Activated CD4-positive, alpha-beta T cell treated with anti-CD3 and anti-CD28 coated beads for 36 hours (primary cell): ENCODE results near the gene NDUFAF2. TPM values are rescaled to one million over a fixed set of nuclear protein-coding genes. Genes with fewer than 3 reads are reported as not detected.
"Not testable (repeated sequence)": the region's sequence is repeated elsewhere in the genome, so short reads cannot be mapped to it uniquely, and the experiment has no call there.

Experiments used
- ATAC-seq: fragments of 200-7000 bp; cut with Tn5 transposase; one replicate; pipeline ENCODE4 v1.10.0; 2021; ENCODE audit warnings: mild to moderate bottlenecking, moderate library complexity
- CTCF ChIA-PET: fragments of 350-600 bp; sonication (Branson Sonifier 250); formaldehyde crosslinking; loops from one replicate; lab custom pipeline; 2021; ENCODE audit warnings: antibody characterized with exemption; lab: Charles Lee
- POLR2A ChIA-PET: fragments of 350-600 bp; sonication (Branson Sonifier 250); formaldehyde crosslinking; loops from one replicate; lab custom pipeline; 2021; ENCODE audit warnings: antibody characterized with exemption, inconsistent platforms; lab: Charles Lee
- DNase-seq: peaks from one replicate; pipeline ENCODE4 v3.0.0-alpha.2; 2020
- H3K27ac Mint-ChIP-seq: one replicate; pipeline ENCODE4 v1.8.0; 2021; ENCODE audit warnings: mixed read lengths
- H3K27me3 Mint-ChIP-seq: one replicate; pipeline ENCODE4 v1.8.0; 2021; ENCODE audit warnings: mixed read lengths
- H3K36me3 Mint-ChIP-seq: one replicate; pipeline ENCODE4 v1.8.0; 2021; ENCODE audit warnings: low read depth, mixed read lengths
- H3K4me1 Mint-ChIP-seq: one replicate; pipeline ENCODE4 v1.8.0; 2021; ENCODE audit warnings: mixed read lengths
- H3K4me3 Mint-ChIP-seq: one replicate; pipeline ENCODE4 v1.8.0; 2021; ENCODE audit warnings: mild to moderate bottlenecking, moderate library complexity, mixed read lengths
- H3K9me3 Mint-ChIP-seq: one replicate; pipeline ENCODE4 v1.8.0; 2021; ENCODE audit warnings: low read depth, mixed read lengths
- intact Hi-C, 2 experiments: fragments of 100-400 bp; cut with DNase I in 1 of 2; cut with micrococcal nuclease in 1 of 2; formaldehyde crosslinking; loops; one replicate each; pipeline versions ENCODE4 v1.14.2 to v1.15.1; 2022 to 2024; cut with DNase I, micrococcal nuclease
- total RNA-seq, 2 experiments: library from RNA; stranded (reverse); gene quantifications; one replicate each; pipeline ENCODE4 v1.2.3, GENCODE V29; 2021

The NDUFAF2 gene
- total RNA-seq, 2 experiments from 2014 or later: 39.3 to 46.6 TPM

GRCh38 chr5:61084658-61085057, 139.7 kb downstream of the NDUFAF2 start:
- Mint-ChIP-seq H3K27me3 (no peaks in the 10 kb centered on the region), H3K4me3 (no peak overlapping the region), H3K4me1 (no peaks in the 10 kb centered on the region), H3K27ac (no peak overlapping the region), H3K36me3 (peaks cover 38% of the 10 kb centered on the region), H3K9me3 (peaks cover 2% of the 10 kb centered on the region)
- ATAC-seq (no peak), DNase-seq (no peak)
- ChIA-PET POLR2A (no interaction called here), CTCF (no interaction called here)
- intact Hi-C loops: no loop called here

GRCh38 chr5:61085885-61086284, 140.9 kb downstream of the NDUFAF2 start:
- no peak for DNase-seq
- Mint-ChIP-seq H3K27me3 (no peaks in the 10 kb centered on the region), H3K4me3 (no peak overlapping the region), H3K36me3 (peaks cover 34% of the 10 kb centered on the region), H3K27ac (no peak overlapping the region), H3K9me3 (peaks cover 2% of the 10 kb centered on the region), H3K4me1 (no peaks in the 10 kb centered on the region)
- POLR2A ChIA-PET: interaction anchor here (0.6 kb wide), 1 partner anchor 78 kb away, joined by 3 read pairs; no protein-coding TSS in a partner anchor
- no peak for ATAC-seq
- intact Hi-C loops: no loop called here
- CTCF ChIA-PET: no interaction called here

GRCh38 chr5:61087921-61088320, 142.9 kb downstream of the NDUFAF2 start:
- intact Hi-C loops: no loop called here
- DNase-seq (no peak), ATAC-seq (no peak)
- ChIA-PET CTCF (interaction anchor here (0.6 to 0.7 kb wide), 3 partner anchors 14 to 1274 kb away, joined by 3 read pairs; no protein-coding TSS in a partner anchor), POLR2A (no interaction called here)
- Mint-ChIP-seq H3K4me3 (no peak overlapping the region), H3K27me3 (no peaks in the 10 kb centered on the region), H3K9me3 (peaks cover 7% of the 10 kb centered on the region), H3K4me1 (no peaks in the 10 kb centered on the region), H3K27ac (no peak overlapping the region), H3K36me3 (peaks cover 42% of the 10 kb centered on the region)

GRCh38 chr5:61089351-61089750, 144.3 kb downstream of the NDUFAF2 start:
- no peak overlapping the region for H3K4me3 Mint-ChIP-seq
- intact Hi-C loops: no loop called here
- ChIA-PET POLR2A (no interaction called here), CTCF (no interaction called here)
- H3K36me3 Mint-ChIP-seq: peaks cover 38% of the 10 kb centered on the region
- H3K27me3 Mint-ChIP-seq: no peaks in the 10 kb centered on the region
- H3K4me1 Mint-ChIP-seq: peaks cover 2% of the 10 kb centered on the region
- H3K27ac Mint-ChIP-seq: no peak overlapping the region
- peaks cover 6% of the 10 kb centered on the region for H3K9me3 Mint-ChIP-seq
- ATAC-seq (no peak), DNase-seq (no peak)

GRCh38 chr5:61093046-61093771, 148.2 kb downstream of the NDUFAF2 start:
- intact Hi-C loops, POLR2A ChIA-PET, CTCF ChIA-PET: not testable (repeated sequence)

GRCh38 chr5:61097465-61097864, 152.5 kb downstream of the NDUFAF2 start:
- no peak for DNase-seq
- peaks cover 2% of the 10 kb centered on the region for H3K4me1 Mint-ChIP-seq
- ChIA-PET CTCF (no interaction called here), POLR2A (no interaction called here)
- ATAC-seq: no peak
- H3K27me3 Mint-ChIP-seq: no peaks in the 10 kb centered on the region
- no peak overlapping the region for H3K27ac Mint-ChIP-seq
- peaks cover 7% of the 10 kb centered on the region for H3K9me3 Mint-ChIP-seq
- H3K36me3 Mint-ChIP-seq: peaks cover 38% of the 10 kb centered on the region
- intact Hi-C loops: no loop called here
- no peak overlapping the region for H3K4me3 Mint-ChIP-seq

More at GRCh38 chr5:61093046-61093771, 148.2 kb downstream of the NDUFAF2 start:
- not testable (repeated sequence) for H3K4me3 Mint-ChIP-seq, ATAC-seq, H3K27ac Mint-ChIP-seq, H3K27me3 Mint-ChIP-seq, DNase-seq, H3K4me1 Mint-ChIP-seq, H3K9me3 Mint-ChIP-seq
- H3K36me3 Mint-ChIP-seq: peaks cover 27% of the 10 kb centered on the region

GRCh38 chr5:61098251-61098995, 153.4 kb downstream of the NDUFAF2 start:
- ChIA-PET POLR2A (no interaction called here), CTCF (no interaction called here)
- Mint-ChIP-seq H3K9me3 (peaks cover 7% of the 10 kb centered on the region), H3K4me1 (peaks cover 2% of the 10 kb centered on the region), H3K27ac (no peak overlapping the region), H3K27me3 (no peaks in the 10 kb centered on the region), H3K4me3 (no peak overlapping the region), H3K36me3 (peaks cover 37% of the 10 kb centered on the region)
- no peak for ATAC-seq
- intact Hi-C loops: no loop called here
- no peak for DNase-seq

- intact Hi-C loops: no loop called here
- ChIA-PET CTCF (no interaction called here), POLR2A (no interaction called here)
- peaks cover 7% of the 10 kb centered on the region for H3K9me3 Mint-ChIP-seq
- no peaks in the 10 kb centered on the region for H3K4me1 Mint-ChIP-seq
- H3K27ac Mint-ChIP-seq: no peak overlapping the region
- H3K4me3 Mint-ChIP-seq: no peak overlapping the region
- ATAC-seq: no peak
- no peak for DNase-seq
- no peaks in the 10 kb centered on the region for H3K27me3 Mint-ChIP-seq
- peaks cover 44% of the 10 kb centered on the region for H3K36me3 Mint-ChIP-seq
Measured at GRCh38 chr5:61100437-61100836, 155.4 kb downstream of the NDUFAF2 start.

GRCh38 chr5:61114441-61114840, 169.4 kb downstream of the NDUFAF2 start:
- Mint-ChIP-seq H3K4me1 (no peaks in the 10 kb centered on the region), H3K27me3 (no peaks in the 10 kb centered on the region), H3K4me3 (no peak overlapping the region), H3K27ac (no peak overlapping the region), H3K36me3 (peaks cover 23% of the 10 kb centered on the region), H3K9me3 (peaks cover 7% of the 10 kb centered on the region)
- CTCF ChIA-PET: interaction anchor here (0.7 kb wide), 1 partner anchor 102 kb away, joined by 3 read pairs; no protein-coding TSS in a partner anchor
- no peak for DNase-seq
- ATAC-seq: no peak
- intact Hi-C loops: no loop called here
- POLR2A ChIA-PET: no interaction called here

GRCh38 chr5:61115968-61116367, 171.0 kb downstream of the NDUFAF2 start:
- Mint-ChIP-seq H3K27me3 (no peaks in the 10 kb centered on the region), H3K4me3 (no peak overlapping the region), H3K9me3 (peaks cover 7% of the 10 kb centered on the region), H3K4me1 (no peaks in the 10 kb centered on the region), H3K36me3 (peaks cover 17% of the 10 kb centered on the region), H3K27ac (no peak overlapping the region)
- POLR2A ChIA-PET: no interaction called here
- CTCF ChIA-PET: no interaction called here
- DNase-seq (no peak), ATAC-seq (no peak)
- intact Hi-C loops: no loop called here

GRCh38 chr5:61119066-61119465, 174.1 kb downstream of the NDUFAF2 start:
- intact Hi-C loops: no loop called here
- H3K4me3 Mint-ChIP-seq: no peak overlapping the region
- POLR2A ChIA-PET: no interaction called here
- CTCF ChIA-PET: no interaction called here
- no peak overlapping the region for H3K27ac Mint-ChIP-seq
- peaks cover 2% of the 10 kb centered on the region for H3K9me3 Mint-ChIP-seq
- peaks cover 15% of the 10 kb centered on the region for H3K36me3 Mint-ChIP-seq
- ATAC-seq (no peak), DNase-seq (no peak)
- no peaks in the 10 kb centered on the region for H3K4me1 Mint-ChIP-seq
- H3K27me3 Mint-ChIP-seq: no peaks in the 10 kb centered on the region

- ChIA-PET POLR2A (no interaction called here), CTCF (no interaction called here)
- no peak overlapping the region for H3K27ac Mint-ChIP-seq
Measured at GRCh38 chr5:61120534-61120933, 175.5 kb downstream of the NDUFAF2 start.

More at GRCh38 chr5:61120534-61120933, 175.5 kb downstream of the NDUFAF2 start:
- no peaks in the 10 kb centered on the region for H3K4me1 Mint-ChIP-seq
- H3K36me3 Mint-ChIP-seq: peaks cover 8% of the 10 kb centered on the region
- H3K9me3 Mint-ChIP-seq: peaks cover 2% of the 10 kb centered on the region
- DNase-seq (no peak), ATAC-seq (no peak)
- no peak overlapping the region for H3K4me3 Mint-ChIP-seq
- no peaks in the 10 kb centered on the region for H3K27me3 Mint-ChIP-seq
- intact Hi-C loops: no loop called here
